G401.6 (cell line): ENCODE results near the gene TECPR2.
"Not testable (repeated sequence)": the region's sequence is repeated elsewhere in the genome, so short reads cannot be mapped to it uniquely, and the experiment has no call there.

Experiments used
- FAIRE-seq: peaks from 2 replicates; lab custom pipeline; 2012; peaks lifted over from hg19 to GRCh38; lab: Jason Lieb, UNC

TECPR2 gene

GRCh38 chr14:102532204-102532658, 169.5 kb downstream of the TECPR2 start:
- FAIRE-seq = no peak

- no peak for FAIRE-seq
Observed at GRCh38 chr14:102537981-102538601, 175.3 kb downstream of the TECPR2 start.

GRCh38 chr14:102538602-102539543, 176.1 kb downstream of the TECPR2 start:
- FAIRE-seq = no peak

- no peak for FAIRE-seq
Observed at GRCh38 chr14:102539544-102540314, 177.0 kb downstream of the TECPR2 start.

- FAIRE-seq = no peak
Observed at GRCh38 chr14:102540315-102541028, 177.7 kb downstream of the TECPR2 start.

- FAIRE-seq = not testable (repeated sequence)
Observed at GRCh38 chr14:102541029-102541491, 178.3 kb downstream of the TECPR2 start.

- FAIRE-seq = no peak
Observed at GRCh38 chr14:102541771-102542170, 179.0 kb downstream of the TECPR2 start.

- FAIRE-seq = no peak
Observed at GRCh38 chr14:102544046-102544746, 181.5 kb downstream of the TECPR2 start.

GRCh38 chr14:102544747-102545460, 182.2 kb downstream of the TECPR2 start:
- FAIRE-seq = no peak

- no peak for FAIRE-seq
Observed at GRCh38 chr14:102545461-102546265, 182.9 kb downstream of the TECPR2 start.

- FAIRE-seq = no peak
Observed at GRCh38 chr14:102548616-102549240, 186.0 kb downstream of the TECPR2 start.

GRCh38 chr14:102550927-102551401, 188.2 kb downstream of the TECPR2 start:
- not testable (repeated sequence) for FAIRE-seq
